ENCODE results near the gene KCNIP4.

Gene KCNIP4

GRCh38 chr4:21307709-21308108 lies 640.9 kb downstream of the KCNIP4 start:
- no peak for DNase-seq

- DNase-seq, result no peak
Measured at GRCh38 chr4:21304540-21304887, 644.1 kb downstream of the KCNIP4 start.

GRCh38 chr4:21290562-21290961 lies 658.0 kb downstream of the KCNIP4 start:
- no peak for DNase-seq

GRCh38 chr4:21276046-21276445 lies 672.5 kb downstream of the KCNIP4 start:
- no peak for DNase-seq

DNA sequence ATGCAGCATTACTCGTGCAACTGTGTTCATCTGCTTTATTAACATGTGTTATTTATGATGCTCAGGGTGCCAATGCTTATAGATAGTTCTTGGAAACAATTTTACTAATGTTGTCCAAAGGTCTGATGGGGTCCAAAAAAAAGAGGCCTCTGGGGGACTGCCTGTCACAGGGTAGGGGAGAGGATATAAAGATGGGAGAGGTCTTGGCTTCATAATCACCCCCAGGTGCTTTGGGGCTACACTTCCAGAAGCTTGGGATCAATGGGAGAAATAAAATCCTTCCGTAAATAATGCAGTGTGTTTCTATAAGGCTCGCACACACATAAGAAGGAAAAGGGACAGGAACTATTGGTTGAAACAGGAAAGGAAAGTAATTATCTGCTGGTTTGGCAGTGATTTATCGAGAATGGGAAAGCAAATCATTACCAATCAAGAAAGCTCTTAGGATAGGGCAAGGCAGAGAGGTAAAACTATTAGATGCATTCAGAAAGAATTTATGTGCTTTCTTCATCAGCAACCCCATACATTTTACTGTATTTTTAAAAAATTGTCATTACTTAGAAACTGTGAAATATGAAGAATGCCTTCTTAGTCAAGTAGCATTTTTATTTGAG lies 677.0 kb downstream of the KCNIP4 start:
- DNase-seq, result no peak

DNA sequence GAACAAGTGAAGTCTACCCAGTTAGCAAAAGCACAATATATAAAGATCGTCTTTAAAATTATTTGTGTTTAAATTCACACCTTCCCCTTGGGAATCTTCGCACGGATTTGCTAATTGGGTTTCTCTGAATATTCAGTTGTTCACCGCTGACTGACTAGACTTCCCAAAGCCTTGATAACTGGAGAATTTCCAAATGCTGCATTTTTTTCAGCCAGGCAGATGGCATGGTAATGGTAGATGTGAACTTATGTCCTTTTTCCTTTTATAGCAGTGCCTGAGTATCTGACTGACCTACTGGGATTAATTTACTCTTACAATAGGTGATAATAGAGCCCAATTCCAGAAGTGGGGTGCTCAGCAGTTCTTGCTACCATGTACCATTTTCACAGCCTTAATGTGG lies 700.2 kb downstream of the KCNIP4 start:
- no peak for DNase-seq

GRCh38 chr4:21242163-21242562 lies 706.4 kb downstream of the KCNIP4 start:
- no peak for DNase-seq

GRCh38 chr4:21226637-21227538 lies 721.7 kb downstream of the KCNIP4 start:
- DNase-seq, result no peak

DNA sequence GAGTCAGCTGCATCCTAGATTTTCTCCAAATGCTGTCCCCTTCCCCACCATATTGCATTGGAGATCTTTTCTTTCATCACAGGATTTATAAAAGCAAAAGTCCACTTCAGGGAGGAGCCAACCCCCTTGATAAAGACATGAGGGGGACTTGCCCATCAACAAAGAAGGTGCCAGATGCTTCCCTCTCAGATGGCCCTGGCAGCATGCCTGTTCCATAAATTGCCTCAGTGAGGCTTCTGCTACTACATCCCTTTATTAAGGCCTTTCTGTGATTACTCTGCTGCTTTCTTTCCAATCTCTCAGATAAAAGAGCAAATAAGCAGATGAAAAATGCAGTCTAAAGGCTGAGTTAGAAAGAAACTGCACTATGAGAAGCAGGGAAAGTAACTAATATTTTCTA lies 736.7 kb downstream of the KCNIP4 start:
- no peak for DNase-seq

DNA sequence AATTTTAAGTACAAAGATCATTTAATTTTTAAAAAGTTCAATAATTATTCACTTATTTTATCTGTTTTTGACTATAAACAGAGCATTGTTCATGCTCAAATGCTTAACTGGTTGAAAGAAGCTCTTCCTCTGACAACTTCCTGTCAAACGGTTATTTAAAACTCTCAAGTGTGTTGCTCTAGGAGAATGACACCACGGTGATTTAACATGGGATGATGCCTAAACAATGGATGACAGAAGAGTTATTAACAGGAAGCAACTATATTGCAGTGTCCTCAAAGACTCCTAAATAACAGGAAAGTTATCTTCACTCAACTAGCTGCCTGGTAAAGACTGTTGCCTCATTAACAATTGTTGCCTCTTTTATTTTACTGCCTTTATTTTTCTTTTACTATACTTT lies 738.7 kb downstream of the KCNIP4 start:
- no peak for DNase-seq

- DNase-seq, result no peak
Measured at GRCh38 chr4:21205821-21206531, 742.6 kb downstream of the KCNIP4 start.

- no peak for DNase-seq
Measured at GRCh38 chr4:21203416-21203815, 745.2 kb downstream of the KCNIP4 start.

- DNase-seq, result no peak
Measured at GRCh38 chr4:21202959-21203358, 745.6 kb downstream of the KCNIP4 start.

DNA sequence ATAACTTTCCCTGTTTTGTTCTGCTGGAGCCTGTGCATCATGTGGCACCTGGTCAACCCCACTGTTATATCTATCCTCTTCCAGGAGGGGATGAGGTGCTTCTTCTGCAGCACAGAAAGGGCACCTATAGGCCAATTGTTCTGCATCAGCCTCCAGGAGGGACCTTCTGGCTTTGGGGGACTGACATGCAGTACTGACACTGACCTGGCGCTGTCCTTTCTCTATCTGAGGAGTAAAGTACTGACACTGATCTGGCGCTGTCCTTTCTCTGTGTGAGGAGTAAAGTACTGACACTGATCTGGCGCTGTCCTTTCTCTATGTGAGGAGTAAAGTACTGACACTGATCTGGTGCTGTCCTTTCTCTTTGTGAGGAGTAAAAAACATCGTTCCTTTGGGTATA lies 749.9 kb downstream of the KCNIP4 start:
- DNase-seq, result no peak

- DNase-seq, result no peak
Measured at GRCh38 chr4:21195682-21196081, 752.9 kb downstream of the KCNIP4 start.

DNA sequence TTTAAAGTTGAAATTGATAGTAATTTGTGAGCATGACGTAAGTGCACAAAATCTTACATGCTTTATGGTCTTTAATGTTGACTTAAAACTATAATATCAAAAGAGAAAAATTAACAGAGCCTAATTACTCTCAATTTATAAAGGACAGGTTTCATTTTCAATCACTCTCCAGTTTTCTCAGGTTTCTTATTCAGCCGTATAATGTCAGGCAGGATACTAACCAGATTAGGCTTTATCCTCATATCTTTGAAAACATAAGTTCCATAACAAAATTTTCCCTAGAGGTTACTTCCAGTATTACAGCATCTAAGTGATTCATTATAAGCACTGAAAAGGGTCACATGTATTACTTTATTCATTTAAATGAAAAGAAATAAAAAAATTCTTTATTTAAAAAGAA lies 756.2 kb downstream of the KCNIP4 start:
- DNase-seq, result no peak

GRCh38 chr4:21191317-21191716 lies 757.3 kb downstream of the KCNIP4 start:
- no peak for DNase-seq

DNA sequence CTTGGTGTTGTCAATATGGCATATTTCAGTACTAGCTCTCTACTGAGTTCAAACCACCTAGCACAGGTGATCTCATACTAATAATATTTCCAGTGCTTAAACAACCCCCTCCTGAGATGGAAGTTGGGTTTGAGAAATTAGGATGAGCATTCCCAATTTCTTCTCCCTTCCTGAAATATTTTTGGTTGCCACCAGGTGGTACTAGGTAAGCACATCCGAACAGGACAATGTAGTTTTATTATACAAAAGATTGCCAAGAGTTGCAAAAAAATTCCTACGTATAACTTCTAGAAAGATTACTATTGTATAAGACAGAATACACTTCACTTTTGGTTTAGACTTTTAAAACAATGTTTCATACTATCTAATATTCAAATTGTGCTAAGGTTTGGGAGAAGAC lies 763.8 kb downstream of the KCNIP4 start:
- no peak for DNase-seq

- DNase-seq, result no peak
Measured at GRCh38 chr4:21181716-21182115, 766.9 kb downstream of the KCNIP4 start.

DNA sequence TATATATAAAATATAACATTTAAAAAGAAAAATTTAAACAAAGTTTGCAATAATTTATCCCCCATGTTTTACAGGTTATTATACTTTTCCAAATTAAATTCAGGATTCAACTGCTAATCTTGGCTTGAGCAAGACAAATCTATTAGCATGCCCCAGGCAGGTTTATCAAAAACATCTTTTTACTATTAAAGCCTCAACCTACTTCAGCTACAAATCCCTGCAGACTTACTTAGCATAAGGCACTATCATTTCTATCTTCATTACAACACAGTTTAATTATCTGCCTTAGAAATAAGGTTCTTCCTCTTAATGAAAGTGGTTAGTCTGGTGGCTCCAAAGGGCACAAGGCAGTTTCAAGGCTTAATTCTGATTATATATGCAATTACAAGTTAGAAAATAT lies 770.7 kb downstream of the KCNIP4 start:
- DNase-seq, result no peak

DNA sequence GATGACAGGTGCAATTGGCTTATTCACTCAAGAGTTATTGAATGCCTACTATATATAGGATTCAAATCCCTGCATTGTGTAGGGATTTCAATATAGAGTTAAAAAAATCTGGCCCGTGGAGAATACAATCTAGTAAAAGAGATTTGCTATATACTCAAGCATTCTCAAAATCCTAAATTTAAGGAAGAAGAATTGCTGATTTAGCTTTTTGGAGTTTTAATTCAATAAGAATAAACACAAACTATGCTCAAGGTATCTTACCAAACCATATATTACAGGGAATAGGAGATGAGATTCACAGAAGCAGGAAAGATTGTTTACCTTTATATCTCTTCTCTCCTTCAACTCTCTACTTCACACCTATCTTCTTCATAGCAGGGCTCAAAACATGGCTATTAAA lies 771.5 kb downstream of the KCNIP4 start:
- no peak for DNase-seq

GRCh38 chr4:21167711-21168110 lies 780.9 kb downstream of the KCNIP4 start:
- no peak for DNase-seq

- no peak for DNase-seq
Measured at GRCh38 chr4:21155367-21155766, 793.2 kb downstream of the KCNIP4 start.

GRCh38 chr4:21139327-21139726 lies 809.2 kb downstream of the KCNIP4 start:
- DNase-seq, result no peak

Measured in kidney glomerular epithelial cell (primary cell).